ENCODE results near the gene ERP44.
A peak's percentile ranks its signal among the peaks of the same experiment; 100 is the strongest.

ERP44 gene

DNA sequence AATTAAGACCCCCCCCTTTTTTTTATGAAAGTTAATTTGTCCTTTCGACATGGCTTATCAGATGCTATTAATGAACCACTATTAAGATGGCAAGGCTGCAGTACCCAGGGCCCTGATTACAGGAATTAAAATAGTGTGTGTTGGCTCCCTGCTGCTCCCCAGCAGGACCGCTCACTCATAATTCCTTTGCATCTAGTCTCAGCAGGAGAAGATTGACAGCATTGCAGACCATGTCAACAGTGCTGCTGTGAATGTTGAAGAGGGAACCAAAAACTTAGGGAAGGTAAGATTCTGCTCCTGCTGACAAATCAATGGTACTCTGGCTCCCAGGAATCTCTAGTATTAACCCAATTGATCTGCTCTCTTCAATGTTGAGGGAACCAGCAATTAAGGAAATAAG is 131.3 kb downstream of the ERP44 start:
- no peak for DNase-seq (ENCODE audit: low spot score)
- TF ChIP-seq, protein P1, sequence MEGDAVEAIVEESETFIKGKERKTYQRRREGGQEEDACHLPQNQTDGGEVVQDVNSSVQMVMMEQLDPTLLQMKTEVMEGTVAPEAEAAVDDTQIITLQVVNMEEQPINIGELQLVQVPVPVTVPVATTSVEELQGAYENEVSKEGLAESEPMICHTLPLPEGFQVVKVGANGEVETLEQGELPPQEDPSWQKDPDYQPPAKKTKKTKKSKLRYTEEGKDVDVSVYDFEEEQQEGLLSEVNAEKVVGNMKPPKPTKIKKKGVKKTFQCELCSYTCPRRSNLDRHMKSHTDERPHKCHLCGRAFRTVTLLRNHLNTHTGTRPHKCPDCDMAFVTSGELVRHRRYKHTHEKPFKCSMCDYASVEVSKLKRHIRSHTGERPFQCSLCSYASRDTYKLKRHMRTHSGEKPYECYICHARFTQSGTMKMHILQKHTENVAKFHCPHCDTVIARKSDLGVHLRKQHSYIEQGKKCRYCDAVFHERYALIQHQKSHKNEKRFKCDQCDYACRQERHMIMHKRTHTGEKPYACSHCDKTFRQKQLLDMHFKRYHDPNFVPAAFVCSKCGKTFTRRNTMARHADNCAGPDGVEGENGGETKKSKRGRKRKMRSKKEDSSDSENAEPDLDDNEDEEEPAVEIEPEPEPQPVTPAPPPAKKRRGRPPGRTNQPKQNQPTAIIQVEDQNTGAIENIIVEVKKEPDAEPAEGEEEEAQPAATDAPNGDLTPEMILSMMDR (IDR thresholded peaks at IDR 0.05; ENCODE audit: extremely low read depth, missing control alignments): no peak

DNA sequence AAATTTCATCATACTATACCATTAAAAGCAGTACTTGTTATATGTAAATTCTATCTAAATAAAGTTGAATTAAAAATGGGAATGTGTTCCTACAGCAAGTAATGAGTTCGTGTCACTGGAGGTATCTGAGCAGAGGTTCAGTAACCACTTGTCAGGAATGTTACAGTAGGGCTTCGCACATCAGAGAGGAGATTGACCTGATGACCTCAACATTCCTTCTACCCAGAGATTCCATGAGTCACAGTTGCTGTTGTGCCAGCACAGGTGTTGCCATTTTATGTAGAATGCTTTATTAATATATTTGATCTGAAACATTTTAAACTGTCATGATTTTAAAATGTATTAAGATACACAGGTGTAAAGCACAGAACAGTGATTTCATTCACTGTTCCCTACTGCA is 132.1 kb downstream of the ERP44 start:
- no peak for DNase-seq (ENCODE audit: low spot score)
- TF ChIP-seq, protein P1 (IDR thresholded peaks at IDR 0.05; ENCODE audit: extremely low read depth, missing control alignments): no peak

DNA sequence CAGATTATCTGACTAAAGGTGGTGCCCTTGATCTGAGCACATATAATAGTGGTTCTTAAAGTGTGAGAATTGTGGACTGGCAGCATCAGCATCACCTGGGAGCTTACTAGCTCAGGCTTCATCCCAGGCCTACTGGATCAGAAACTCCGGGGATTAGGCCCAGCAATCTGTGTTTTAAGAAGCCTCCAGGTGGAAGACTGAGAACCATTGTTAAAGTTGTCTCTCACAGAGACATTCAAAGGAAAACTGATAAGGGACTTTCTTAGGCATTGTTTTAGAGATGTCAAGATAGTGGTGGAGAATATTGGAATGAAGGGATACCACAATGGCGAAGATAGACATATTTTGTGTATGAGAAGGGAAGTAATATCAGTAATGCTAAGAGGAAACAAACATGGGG is 132.8 kb downstream of the ERP44 start:
- DNase-seq (ENCODE audit: low spot score): no peak
- TF ChIP-seq, protein P1 (IDR thresholded peaks at IDR 0.05; ENCODE audit: extremely low read depth, missing control alignments): no peak

DNA sequence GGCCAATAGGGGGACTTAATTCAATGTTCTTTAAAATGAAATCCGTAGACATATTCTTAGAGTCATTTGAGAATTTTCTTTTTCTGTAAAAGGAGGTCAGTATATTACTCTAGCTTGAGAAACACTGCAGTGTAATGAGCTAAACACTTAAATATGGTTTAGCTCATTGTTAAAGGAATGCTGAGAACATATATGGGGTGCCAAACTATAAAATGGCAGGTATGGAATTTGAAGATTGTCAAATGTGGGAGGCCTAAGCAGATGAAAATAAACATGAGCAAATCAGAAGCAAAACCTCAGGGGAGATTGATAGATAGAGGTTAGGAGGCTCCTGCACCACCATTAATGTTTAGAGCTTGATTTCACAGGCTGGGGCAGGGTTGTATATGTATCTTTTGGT is 134.5 kb downstream of the ERP44 start:
- DNase-seq (ENCODE audit: low spot score): no peak
- TF ChIP-seq, protein P1 (IDR thresholded peaks at IDR 0.05; ENCODE audit: extremely low read depth, missing control alignments): no peak

DNA sequence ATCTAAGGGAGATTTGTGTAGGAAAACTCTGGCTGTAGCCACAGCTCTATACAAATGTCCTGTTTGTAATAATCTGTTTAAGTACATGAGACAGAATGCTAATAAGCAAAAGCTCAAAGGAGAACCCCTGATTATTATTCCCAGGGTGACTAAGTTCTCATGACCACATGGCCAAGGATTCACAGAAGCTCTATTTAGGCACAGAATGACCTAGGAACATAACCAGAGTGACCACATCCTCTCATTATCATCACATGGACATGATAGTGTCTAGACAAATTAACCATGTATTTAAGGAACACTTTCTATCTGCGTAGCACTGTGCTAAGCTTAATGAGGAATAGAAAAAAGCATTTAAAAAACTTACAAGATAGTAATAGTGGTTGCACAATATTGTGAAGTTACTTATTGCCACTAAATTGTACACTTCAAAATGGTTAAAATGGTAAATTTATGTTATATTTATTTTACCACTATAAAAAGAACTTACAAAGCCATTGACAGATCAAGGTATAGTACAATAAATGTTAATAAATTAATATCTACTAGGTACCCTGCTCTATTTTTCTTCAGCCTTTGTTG is 136.0 kb downstream of the ERP44 start:
- TF ChIP-seq, protein P1 (IDR thresholded peaks at IDR 0.05; ENCODE audit: extremely low read depth, missing control alignments): no peak
- DNase-seq (ENCODE audit: low spot score): no peak

DNA sequence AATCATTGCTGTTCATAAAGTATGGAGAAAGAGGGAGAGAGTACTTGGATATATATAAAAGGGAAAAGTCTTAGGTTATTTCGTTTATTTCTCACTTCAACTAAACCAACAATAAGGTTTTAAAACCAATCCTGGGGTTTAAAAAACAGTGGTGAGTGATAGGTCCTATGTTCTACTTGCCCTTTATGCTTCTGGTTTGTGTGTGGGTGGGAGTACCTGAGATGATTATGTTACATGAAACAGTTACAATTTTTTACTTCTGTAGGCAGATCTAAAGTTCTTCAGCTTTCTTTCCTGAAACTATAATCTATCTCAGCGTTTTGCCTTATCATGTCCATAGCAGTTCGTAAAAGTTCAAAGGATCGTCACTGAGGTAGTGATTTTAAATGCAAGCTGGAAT is 143.2 kb downstream of the ERP44 start:
- TF ChIP-seq, protein P1 (IDR thresholded peaks at IDR 0.05; ENCODE audit: extremely low read depth, missing control alignments): no peak
- DNase-seq (ENCODE audit: low spot score): no peak

DNA sequence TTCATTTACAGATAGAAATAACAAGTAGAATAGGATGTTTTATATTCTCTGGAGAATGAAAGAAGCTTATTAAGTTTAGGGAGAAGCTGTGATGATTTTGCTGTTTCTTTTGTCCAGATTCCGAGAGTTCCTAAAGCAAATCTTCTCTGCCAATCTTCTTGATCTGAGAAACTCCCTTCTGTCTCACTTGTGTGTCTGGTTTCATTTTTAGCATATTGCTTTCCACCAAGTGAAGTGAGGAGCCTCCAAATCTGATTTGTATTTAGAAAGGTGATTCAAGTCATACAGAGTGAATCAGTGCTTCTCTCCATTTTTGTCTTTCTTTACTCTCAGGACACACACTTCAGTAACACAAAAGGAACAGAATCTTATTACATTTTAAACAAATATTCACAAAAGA is 144.0 kb downstream of the ERP44 start:
- peak; percentile 19 for DNase-seq (ENCODE audit: low spot score)
- TF ChIP-seq, protein P1 (IDR thresholded peaks at IDR 0.05; ENCODE audit: extremely low read depth, missing control alignments): no peak

Measured in GM20000 (cell line).